GM10266 (cell line): Measurements from ENCODE around the gene RAD18.

Experiments
- DNase-seq: peaks from one replicate; pipeline ENCODE4 v3.0.0; 2012; ENCODE audit errors: extremely low spot score
- CTCF ChIP-seq: IDR thresholded peaks from 2 replicates; pipeline ENCODE4 v1.5.1; 2012; ENCODE audit warnings: mild to moderate bottlenecking, low read depth; ENCODE audit not compliant: control insufficient read depth, insufficient read depth; ENCODE audit errors: missing control alignments

RAD18 gene

GRCh38 chr3:8963137-8963853 lies at the start of gene RAD18:
Gene RAD18 (minus strand): TSS chr3:8963472. CDS start chr3:8963385, 87 bp downstream.
- DNase-seq, result peak; percentile 86

GRCh38 chr3:9012521-9012920 lies 49.2 kb upstream of the RAD18 start:
- TF ChIP-seq CTCF, result no peak
- DNase-seq, result no peak

More at GRCh38 chr3:8963137-8963853, at the start of gene RAD18:
- TF ChIP-seq CTCF, result no peak

GRCh38 chr3:9009976-9010545 lies 46.8 kb upstream of the RAD18 start:
- DNase-seq, result no peak
- TF ChIP-seq CTCF, result no peak

- no peak for TF ChIP-seq CTCF
- no peak for DNase-seq
Observed at GRCh38 chr3:9008550-9009255, 45.4 kb upstream of the RAD18 start.

- DNase-seq, result no peak
- TF ChIP-seq CTCF, result no peak
Observed at GRCh38 chr3:9007928-9008327, 44.7 kb upstream of the RAD18 start.

GRCh38 chr3:9007213-9007612 lies 43.9 kb upstream of the RAD18 start:
- no peak for TF ChIP-seq CTCF
- no peak for DNase-seq

GRCh38 chr3:9000041-9000440 lies 36.8 kb upstream of the RAD18 start:
- no peak for TF ChIP-seq CTCF
- DNase-seq, result no peak
